ENCODE data around the gene IQGAP2.

- TF ChIP-seq MAX (IDR thresholded peaks at IDR 0.05) (no peak), FOXM1 (IDR thresholded peaks at IDR 0.05; ENCODE audit: borderline replicate concordance, low read depth) (no peak), TAF1 (IDR thresholded peaks at IDR 0.05; ENCODE audit: low read depth) (no peak), YY1 (IDR thresholded peaks at IDR 0.05; ENCODE audit: low read depth) (no peak), ZBTB7A (IDR thresholded peaks at IDR 0.05; ENCODE audit: low read depth) (no peak), CEBPB (IDR thresholded peaks at IDR 0.05) (no peak), TEAD4 (IDR thresholded peaks at IDR 0.05) (no peak), EP300 (IDR thresholded peaks at IDR 0.05; ENCODE audit: borderline replicate concordance) (no peak), NFIC (IDR thresholded peaks at IDR 0.05) (no peak), RAD21 (IDR thresholded peaks at IDR 0.05; ENCODE audit: low read depth) (no peak), EGR1 (IDR thresholded peaks at IDR 0.05) (no peak), CREB1 (IDR thresholded peaks at IDR 0.05; ENCODE audit: low read depth) (no peak)
- TF ChIP-seq, protein P1, sequence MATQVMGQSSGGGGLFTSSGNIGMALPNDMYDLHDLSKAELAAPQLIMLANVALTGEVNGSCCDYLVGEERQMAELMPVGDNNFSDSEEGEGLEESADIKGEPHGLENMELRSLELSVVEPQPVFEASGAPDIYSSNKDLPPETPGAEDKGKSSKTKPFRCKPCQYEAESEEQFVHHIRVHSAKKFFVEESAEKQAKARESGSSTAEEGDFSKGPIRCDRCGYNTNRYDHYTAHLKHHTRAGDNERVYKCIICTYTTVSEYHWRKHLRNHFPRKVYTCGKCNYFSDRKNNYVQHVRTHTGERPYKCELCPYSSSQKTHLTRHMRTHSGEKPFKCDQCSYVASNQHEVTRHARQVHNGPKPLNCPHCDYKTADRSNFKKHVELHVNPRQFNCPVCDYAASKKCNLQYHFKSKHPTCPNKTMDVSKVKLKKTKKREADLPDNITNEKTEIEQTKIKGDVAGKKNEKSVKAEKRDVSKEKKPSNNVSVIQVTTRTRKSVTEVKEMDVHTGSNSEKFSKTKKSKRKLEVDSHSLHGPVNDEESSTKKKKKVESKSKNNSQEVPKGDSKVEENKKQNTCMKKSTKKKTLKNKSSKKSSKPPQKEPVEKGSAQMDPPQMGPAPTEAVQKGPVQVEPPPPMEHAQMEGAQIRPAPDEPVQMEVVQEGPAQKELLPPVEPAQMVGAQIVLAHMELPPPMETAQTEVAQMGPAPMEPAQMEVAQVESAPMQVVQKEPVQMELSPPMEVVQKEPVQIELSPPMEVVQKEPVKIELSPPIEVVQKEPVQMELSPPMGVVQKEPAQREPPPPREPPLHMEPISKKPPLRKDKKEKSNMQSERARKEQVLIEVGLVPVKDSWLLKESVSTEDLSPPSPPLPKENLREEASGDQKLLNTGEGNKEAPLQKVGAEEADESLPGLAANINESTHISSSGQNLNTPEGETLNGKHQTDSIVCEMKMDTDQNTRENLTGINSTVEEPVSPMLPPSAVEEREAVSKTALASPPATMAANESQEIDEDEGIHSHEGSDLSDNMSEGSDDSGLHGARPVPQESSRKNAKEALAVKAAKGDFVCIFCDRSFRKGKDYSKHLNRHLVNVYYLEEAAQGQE (IDR thresholded peaks at IDR 0.05; ENCODE audit: low read depth) = no peak
- TF ChIP-seq, protein P2, sequence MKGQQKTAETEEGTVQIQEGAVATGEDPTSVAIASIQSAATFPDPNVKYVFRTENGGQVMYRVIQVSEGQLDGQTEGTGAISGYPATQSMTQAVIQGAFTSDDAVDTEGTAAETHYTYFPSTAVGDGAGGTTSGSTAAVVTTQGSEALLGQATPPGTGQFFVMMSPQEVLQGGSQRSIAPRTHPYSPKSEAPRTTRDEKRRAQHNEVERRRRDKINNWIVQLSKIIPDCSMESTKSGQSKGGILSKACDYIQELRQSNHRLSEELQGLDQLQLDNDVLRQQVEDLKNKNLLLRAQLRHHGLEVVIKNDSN (IDR thresholded peaks at IDR 0.05) = no peak
Measured at GRCh38 chr5:76677849-76678472, 274.9 kb downstream of the IQGAP2 start.
